HG03520 (cell line): ENCODE results near the gene NPHP4.
"Not testable (repeated sequence)": the region's sequence is repeated elsewhere in the genome, so short reads cannot be mapped to it uniquely, and the experiment has no call there.

Source experiments
- ATAC-seq: cut with Tn5 transposase; IDR thresholded peaks from one replicate; pipeline ENCODE4 v1.9.1; 2021; ENCODE audit warnings: mild to moderate bottlenecking, moderate library complexity; ENCODE audit not compliant: unreplicated experiment

Gene NPHP4

DNA sequence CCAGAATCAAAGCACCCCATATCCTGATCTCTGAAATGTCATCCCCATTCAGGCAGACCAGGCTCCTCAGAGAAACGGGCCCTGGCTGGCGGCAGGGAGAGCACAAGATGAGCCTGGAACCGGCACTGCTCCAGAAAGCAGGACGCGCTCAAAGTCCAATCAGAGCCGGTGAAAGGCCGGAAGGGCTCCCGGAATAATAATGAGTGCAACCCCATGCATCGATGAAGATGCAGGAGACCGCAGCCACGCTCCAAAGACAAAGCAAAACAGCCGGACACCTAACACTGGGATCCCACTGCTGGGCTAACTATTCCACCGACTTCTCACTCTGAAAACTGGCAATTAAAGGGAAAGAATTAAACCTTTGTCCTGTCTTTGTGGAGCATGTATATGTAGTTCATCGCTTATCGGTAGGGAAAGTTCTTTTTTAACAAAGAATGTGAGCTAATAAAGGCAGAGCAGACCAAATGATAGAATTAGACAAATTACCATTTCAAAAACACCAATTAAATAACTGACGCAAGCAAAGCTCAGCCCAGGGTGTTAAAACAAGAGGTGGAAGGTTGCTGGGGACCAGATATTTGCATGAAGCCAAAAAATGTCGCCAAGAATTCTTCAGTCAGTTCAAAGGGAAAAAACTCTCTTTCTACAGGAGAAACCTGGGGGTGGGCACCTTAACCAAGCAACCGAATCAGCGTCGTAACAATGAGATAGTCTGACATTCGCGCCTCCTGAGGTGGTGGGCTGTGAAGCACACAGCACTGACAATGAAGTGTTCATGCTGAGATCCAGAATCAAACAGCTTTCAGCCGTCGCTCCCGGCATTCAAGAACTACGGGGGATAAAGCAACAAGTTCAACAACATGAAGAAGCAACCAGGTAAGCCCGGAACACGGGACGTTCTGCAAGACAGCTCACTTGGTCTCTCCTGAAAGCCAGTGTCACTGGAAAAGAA, 95.2 kb downstream of the NPHP4 start:
- ATAC-seq = no peak

DNA sequence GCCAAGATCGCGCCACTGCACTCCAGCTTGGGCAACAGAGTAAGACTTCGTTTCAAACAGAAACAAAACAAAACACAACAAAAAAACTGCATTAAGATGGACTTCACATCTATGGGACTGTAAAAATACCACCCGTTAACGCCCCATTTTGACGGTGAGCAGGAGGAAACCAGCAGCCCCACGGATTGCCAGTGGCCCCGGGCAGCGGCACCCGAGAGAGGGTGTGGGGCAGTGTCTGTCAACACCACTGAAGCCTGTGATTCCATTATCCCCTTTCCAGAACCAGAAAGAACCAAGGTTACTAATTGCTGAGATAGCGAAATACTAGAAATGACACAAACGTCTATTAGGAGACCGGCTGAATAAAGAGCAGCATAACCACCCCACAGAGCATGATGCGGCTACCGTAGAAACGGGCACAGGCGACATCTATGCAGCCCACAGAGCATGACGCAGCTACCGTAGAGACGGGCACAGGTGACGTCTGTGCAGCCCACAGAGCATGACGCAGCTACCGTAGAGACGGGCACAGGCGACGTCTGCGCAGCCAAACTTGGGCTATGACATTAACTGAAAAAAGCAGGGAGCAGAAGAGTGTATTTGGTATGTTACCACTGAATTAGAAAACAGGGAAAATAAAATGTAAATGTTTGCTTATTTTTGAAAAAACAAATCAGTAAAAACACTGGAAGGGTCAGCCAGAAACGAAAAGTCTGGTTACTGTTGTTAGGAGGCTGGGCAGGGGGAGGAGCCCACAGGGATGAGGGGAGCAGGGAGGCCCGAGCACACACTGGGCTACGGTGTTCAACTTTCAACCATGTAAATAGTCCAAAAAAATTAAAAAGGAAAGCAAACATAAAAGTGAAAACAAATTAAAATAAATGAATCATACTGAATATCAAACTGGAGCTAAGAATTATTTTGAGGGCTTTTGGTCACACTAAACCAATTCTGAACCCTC, 96.5 kb downstream of the NPHP4 start:
- ATAC-seq = no peak

DNA sequence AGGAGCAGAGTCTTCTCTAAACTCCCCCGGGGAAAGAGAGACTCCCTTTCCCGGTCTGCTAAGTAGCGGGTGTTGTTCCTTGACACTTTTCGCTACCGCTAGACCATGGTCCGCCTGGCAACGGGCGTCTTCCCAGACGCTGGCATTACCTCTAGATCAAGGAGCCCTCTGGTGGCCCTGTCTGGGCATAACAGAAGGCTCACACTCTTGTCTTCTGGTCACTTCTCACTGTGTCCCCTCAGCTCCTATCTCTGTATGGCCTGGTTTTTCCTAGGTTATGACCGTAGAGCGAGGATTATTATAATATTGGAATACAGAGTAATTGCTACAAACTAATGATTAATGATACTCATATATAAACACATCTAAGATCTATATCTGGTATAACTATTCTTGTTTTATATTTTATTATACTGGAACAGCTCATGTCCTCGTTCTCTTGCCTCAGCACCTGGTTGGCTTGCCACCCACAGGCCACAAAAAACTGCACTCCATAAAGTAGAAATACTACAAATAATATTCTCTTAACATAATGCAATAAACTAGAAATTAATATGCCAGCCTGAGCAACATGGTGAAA, 98.4 kb downstream of the NPHP4 start:
- not testable (repeated sequence) for ATAC-seq

- ATAC-seq = no peak
These were observed 99.9 kb downstream of the NPHP4 start for GRCh38 chr1:5892329-5892728.

DNA sequence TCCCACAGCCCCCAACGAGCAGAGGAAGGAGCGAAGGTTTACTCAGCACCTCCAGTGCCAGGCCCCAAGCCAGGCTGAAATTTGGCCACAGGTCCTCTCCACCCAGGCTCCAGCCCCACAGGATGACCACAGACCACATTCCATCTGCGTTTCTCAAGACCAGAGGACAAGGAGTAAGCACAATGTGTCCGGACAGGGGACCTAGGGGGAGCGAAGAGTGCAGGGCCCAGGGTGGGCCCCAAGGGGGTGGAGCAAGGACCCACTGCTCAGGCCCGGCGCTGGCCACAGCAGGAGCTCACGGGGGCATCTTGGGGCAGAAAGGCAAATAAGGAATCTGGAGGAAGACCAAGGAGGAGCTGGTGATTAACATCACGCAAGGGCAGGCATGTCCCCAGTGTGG, 100.5 kb downstream of the NPHP4 start:
- ATAC-seq = no peak

DNA sequence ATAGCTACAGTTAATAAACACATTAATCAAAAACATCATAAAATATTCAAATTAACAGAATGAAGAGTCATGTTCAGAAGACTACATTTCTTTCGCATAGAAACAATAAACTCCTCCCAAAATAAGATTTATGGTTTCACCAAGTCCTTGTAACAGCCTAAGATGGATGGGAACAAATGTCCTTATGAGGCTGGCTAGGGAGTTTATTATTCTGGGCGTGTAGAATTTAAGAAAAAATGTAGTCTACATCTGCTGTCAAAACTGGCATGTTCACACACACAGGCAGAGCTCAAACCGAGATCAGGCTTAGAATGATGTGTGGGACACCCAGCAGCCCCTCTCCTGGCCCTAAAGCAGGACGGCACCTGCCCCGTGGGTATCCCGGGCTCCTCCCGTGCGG, 101.1 kb downstream of the NPHP4 start:
- ATAC-seq = no peak

DNA sequence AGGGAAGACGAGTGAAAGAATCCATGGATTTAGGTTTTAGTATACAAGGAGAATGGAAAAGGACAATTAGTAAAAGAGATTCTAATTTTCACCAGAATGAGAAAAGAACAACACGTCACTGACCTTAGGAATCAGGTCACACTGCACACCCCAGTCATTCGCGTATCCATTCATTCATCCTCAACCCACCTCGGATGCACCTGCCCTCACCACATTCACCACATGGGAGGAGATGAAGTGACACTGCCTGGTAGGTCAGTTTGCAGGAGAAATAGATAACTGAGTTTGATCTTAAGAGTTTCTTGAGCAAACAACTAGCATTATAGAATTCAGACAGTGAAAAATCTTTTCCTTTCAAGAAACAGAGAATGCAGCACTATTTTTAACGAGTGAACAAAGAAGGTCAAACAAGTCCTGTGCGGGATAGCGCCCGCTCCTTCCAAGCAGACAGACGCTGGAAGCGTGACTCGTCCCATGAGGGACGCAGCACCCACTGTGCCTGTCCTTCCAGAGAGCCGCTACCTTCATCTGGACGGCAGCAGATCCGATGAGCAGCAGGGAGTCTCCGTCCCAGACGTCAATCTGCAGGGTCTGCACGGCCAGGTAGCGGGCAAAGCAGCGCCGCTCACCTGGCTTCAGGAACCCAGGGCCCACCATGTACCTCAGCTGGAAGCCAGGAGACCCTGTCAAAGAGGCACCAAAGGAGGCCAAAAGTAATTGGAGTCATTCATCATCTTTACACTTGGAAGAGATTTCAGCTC, 101.7 kb downstream of the NPHP4 start:
- ATAC-seq = no peak

GRCh38 chr1:5889901-5890300, 102.3 kb downstream of the NPHP4 start:
- no peak for ATAC-seq

GRCh38 chr1:5889462-5889861, 102.8 kb downstream of the NPHP4 start:
- ATAC-seq = no peak

- ATAC-seq = no peak
These were observed 103.5 kb downstream of the NPHP4 start for GRCh38 chr1:5888606-5889211.

- ATAC-seq = no peak
These were observed 104.3 kb downstream of the NPHP4 start for GRCh38 chr1:5887971-5888361.

DNA sequence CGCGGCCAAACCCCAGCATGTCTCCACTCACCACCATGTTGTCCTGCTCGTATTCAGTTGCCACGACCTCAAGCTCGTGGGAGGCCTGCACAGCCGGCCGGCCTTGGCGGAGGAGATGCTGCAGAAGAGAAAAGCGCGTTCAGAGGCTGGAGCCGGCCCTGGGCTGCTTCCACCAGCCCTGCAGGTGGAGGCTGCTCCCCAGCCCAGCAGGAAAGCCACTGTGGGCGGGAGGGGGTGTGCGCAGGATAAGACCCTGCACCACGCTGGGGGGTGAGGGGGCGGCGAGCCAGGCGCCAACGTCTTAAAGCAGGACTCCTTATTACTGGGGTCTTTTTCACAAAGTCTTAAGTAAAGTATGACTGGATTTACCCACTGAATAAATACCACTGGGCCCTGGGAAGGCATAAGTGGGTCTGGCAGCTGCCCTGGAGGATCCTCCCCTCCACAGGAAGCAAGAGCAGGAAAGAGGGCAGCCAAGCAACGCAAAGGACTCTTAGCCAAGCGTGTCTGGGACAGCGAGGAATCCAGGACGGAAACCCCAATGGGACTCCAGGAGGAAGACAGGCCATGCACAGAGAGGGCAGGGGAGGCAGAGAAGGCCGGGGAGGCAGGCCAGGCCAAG, 104.8 kb downstream of the NPHP4 start:
- no peak for ATAC-seq

DNA sequence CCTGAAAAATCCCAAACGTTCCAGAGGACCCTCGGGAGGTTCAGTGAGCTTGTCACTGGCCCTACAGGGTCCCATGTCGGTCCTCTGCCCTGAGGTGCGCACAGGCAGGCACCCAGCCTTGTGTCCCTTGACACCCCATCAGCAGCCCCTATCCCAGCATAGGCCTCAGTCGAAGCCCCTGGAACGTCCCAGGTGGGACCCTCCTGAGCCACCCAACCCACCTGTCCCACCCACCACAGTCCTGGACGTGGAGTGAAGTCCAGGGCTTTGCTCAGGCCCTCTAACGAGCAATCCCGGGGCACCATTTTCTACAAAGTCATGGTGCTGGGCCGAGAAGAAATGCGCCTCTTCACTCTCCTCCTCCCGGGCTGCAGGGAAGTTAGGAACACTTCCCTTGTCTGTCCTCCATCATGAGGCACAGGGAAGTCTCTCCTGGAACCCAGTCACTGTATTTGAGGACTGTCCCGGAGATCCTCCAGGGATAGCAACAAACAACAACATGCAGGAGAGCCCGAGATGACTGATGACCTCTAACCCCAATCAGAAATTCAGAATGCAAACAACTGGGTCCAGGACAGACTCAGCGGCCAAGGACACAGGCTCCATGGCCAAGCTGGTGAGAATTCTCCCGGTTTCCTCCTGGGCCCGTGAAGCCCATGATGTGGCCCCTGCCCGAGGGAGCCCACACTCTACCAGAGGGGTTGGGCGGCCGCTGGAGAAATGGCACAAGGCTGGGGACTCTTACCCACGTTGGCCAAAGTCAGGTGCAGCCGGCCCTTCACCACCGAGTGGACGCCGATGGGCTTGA, 105.5 kb downstream of the NPHP4 start:
- ATAC-seq = no peak

- no peak for ATAC-seq
These were observed 106.1 kb downstream of the NPHP4 start for GRCh38 chr1:5886140-5886483.

DNA sequence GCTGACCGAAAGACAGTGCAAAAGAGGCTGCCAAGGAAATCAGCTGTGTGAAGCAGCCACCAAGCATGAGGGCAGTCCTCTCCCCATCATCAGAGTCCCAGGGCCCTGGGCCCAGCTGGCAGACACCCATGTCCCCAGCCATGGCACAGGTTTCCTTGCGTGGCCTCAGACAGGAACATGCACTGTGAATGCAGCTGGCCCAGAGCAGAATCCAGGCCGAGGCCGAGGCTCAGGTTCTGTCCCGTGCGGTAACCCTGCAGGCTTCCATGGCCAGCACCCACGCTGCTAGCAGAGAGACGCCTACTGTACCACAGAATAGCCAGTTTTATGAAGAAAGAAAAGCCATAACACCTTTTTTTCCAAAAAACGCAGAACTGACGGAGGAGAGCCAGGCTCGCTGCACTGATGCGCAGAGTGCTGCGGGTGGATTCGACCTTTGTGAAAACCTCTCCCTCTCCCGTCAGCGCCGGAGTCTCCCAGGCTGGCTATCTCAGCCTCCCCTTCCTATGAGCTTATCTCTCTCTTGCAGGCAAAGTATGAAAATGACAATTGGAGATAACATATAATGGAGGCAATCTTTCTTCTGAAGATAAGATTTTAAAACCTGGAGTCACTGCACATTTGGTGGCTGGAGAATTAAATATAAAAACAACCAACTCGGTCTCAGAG, 106.6 kb downstream of the NPHP4 start:
- no peak for ATAC-seq

DNA sequence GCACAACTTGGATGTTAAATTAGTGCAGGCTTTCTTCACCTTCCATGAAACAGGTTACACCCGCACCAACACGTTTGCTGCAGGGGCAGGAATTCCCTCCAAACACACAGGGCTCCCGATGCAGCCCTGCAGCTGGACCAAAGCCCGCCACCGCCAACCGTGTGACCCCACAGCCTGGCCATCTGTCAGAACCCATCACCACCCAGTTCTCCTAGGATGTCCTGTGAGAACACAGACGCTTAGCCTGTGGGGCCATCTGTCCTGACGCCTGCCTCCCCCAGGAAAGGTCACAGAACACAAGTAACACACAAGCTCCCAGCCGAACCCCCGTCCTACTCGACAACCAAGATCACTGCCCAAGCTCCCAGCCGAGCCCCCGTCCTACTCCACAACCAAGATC, 108.1 kb downstream of the NPHP4 start:
- ATAC-seq = no peak

GRCh38 chr1:5883129-5884048, 108.8 kb downstream of the NPHP4 start:
- ATAC-seq = no peak
